ENCODE results near the gene WDR62.

Gene WDR62

GRCh38 chr19:36054733-36055686 is at the start of gene WDR62:
Gene WDR62, plus strand, starts transcription at chr19:36054897. Its CDS starts 75 bp downstream, at chr19:36054972.
- TF ChIP-seq GATA3 (IDR thresholded peaks at IDR 0.05; ENCODE audit: low read depth, low read length) (no peak), GATA2 (IDR thresholded peaks at IDR 0.05; ENCODE audit: low read depth, low read length) (no peak)

GRCh38 chr19:36006955-36007354 is 47.7 kb upstream of the WDR62 start:
- no peak for TF ChIP-seq GATA2 (IDR thresholded peaks at IDR 0.05; ENCODE audit: low read depth, low read length)
- TF ChIP-seq GATA3 (IDR thresholded peaks at IDR 0.05; ENCODE audit: low read depth, low read length): no peak

GRCh38 chr19:36008336-36008978 is 46.2 kb upstream of the WDR62 start, which contains the start of gene SYNE4:
Gene SYNE4, minus strand, starts transcription at chr19:36008813. Its CDS starts 132 bp downstream, at chr19:36008681.
- no peak for TF ChIP-seq GATA3 (IDR thresholded peaks at IDR 0.05; ENCODE audit: low read depth, low read length)
- TF ChIP-seq GATA2 (IDR thresholded peaks at IDR 0.05; ENCODE audit: low read depth, low read length): no peak

GRCh38 chr19:36009220-36009619 is 45.5 kb upstream of the WDR62 start:
- no peak for TF ChIP-seq GATA2 (IDR thresholded peaks at IDR 0.05; ENCODE audit: low read depth, low read length)
- no peak for TF ChIP-seq GATA3 (IDR thresholded peaks at IDR 0.05; ENCODE audit: low read depth, low read length)

DNA sequence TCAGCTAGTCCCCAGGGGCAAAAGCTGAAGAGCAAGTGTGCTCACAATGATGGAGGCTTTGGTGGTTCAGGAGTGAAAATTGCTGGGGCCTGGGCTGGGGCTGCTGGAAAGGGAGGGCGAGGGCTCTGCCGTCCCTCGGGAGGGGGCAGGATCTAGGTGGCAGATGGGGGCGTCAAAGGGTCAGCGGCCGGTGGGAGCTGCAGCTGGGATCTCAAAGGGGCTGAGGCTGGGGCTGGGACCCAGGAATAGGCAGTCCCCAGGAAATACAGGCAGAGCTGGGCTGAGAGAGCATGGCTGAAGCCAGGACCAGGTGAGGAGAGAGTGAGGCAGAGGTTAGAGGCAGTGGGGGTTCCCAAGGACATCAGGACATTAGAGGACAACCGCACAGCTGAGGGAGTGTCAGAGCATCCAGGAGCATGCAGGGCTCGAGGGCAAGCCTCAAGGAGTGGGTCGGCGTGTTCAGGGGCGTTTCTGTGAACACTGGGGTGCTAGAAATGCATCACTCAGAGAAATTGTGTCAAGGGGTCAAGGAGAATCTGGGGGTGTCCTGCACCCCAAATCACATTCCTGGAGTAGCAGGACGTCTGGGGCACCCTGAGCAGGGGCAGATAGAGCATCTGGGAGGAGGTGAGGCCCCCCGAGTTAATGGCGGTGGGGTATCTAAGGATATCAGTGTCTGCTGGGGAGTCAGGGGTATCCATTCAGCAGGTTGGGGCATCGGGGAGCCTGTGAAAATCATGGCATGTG is 44.9 kb upstream of the WDR62 start:
- TF ChIP-seq GATA2 (IDR thresholded peaks at IDR 0.05; ENCODE audit: low read depth, low read length) (no peak), GATA3 (IDR thresholded peaks at IDR 0.05; ENCODE audit: low read depth, low read length) (no peak)

DNA sequence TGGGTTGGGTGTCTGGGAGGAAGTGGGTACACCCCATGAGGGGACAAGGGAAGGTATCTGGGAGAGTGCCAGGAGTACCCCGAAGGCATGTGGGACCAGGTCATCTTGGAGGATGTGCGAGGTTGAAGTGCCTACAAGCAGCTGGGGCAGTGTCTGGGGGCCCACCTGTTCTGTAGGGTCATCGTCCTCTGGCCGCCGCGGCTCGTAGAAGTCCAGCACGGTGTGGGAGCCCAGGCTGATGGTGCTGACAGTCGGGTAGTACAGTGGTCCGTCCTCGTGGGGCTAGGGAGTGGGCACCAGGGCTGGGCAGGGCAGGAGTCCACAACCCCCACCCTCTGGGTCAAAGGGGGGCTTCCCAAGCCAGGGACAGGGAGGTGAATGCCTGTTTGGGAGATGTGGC is 44.3 kb upstream of the WDR62 start:
- TF ChIP-seq GATA2 (IDR thresholded peaks at IDR 0.05; ENCODE audit: low read depth, low read length): no peak
- TF ChIP-seq GATA3 (IDR thresholded peaks at IDR 0.05; ENCODE audit: low read depth, low read length): no peak

DNA sequence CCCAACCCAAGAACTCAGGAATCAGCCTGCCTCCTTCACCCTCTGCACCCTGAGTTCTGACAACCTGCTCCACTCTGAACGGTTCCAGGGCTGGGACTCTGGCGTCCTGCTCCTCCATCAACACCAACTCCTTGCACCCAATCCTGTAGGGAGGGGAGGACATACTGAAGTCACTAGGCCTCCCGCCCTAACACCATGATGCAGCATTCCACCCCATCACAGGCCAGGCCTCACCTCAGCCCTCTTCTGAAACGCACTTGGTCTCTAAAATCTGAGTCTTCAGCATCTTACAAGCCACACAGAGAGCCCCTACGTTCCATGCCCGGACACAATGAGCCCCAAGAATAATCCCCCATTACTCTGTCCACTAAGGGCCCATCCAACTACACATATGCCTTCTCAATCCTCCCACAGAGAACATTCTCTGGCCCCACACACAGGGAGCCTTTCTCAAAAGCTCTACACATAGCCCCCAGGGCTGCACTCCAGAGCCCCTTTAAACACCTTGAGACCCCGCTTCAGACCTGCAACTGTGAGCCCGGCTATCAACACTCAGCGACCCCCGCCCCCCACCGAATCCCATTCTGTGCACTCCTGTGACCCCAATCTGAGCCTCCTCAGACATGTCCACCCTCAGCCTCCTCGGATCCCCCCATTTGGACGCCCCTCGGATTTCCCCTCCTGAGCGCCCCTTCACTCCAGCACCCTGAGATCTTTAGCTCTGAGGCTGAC is 41.3 kb upstream of the WDR62 start:
- TF ChIP-seq GATA2 (IDR thresholded peaks at IDR 0.05; ENCODE audit: low read depth, low read length) (no peak), GATA3 (IDR thresholded peaks at IDR 0.05; ENCODE audit: low read depth, low read length) (no peak)

DNA sequence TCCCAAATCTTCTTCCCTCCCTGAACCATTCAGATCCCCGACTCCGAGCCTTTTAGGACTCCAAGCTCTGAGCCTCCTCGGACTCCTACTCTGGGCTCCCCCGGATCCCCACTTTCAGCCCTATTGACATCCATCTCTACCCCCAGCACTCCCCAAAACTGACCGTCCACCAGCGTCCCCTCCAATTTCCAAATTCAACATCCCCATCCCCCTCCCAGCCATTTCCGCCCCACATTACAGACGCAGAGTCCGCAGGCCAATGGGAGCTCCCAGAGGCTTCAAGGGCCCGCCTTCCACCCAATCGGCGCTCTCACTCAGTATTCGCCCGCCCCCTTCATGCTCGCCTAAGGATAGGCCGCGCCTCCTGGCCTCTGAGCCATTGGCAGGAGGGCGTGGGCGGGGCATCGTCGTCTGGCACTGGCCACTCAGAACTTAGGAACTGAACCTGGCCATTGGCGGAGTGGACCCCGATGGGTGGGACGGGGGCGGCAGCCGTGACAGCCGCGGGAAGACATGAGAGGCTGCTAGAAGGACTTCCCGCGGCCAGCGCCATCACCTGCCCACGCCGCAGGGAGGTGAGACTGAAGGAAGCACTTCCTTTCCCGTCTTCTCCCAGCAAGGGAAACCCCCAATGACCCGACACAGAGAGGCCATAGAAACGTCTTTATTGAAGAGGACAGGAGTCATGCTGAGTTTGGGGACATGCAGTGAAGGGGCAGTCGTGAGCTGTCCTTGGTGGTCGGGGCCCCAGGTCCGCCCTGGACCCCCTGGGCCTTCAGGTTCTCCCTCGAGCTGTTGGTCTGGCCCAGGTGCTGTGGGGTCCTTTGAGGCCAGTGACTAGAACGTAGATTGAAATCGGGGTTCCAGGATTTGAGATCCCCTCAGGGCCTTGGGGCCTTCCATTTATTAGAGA is 40.4 kb upstream of the WDR62 start, which contains the start of gene ALKBH6:
TSS of gene ALKBH6 (minus strand) at position 202 of the 913 bp plus-strand sequence. CDS start 816 bp downstream, outside the sequence.
- TF ChIP-seq GATA2 (IDR thresholded peaks at IDR 0.05; ENCODE audit: low read depth, low read length) (no peak), GATA3 (IDR thresholded peaks at IDR 0.05; ENCODE audit: low read depth, low read length) (no peak)

DNA sequence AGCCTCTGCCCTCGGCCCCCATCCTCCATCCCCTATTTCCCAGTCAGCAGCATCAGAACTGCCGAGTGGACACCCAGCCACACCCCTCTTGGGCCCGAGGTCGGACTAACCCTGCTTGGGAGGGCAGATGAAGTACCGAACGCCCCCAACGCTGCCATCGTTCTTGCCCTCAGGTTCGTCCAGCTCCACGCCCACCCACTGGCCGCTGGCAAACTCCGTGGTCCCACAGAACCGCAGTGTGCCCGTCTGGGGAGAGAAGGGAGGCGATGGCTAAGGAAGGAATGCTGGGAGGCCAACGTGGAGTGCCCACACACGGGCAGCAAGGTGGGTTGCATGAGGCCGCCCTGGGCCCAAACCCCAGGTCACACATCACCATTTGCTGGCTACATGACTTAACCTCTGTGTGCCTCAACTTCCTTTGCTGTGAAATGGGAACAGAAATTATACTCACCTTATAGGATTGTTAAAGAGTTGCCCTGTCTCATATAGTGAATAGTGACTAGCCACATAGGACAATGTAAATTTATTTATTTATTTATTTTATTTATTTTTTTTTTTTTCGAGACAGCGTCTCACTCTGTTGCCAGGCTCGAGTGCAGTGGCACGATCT is 35.5 kb upstream of the WDR62 start:
- TF ChIP-seq GATA2 (IDR thresholded peaks at IDR 0.05; ENCODE audit: low read depth, low read length): no peak
- no peak for TF ChIP-seq GATA3 (IDR thresholded peaks at IDR 0.05; ENCODE audit: low read depth, low read length)

DNA sequence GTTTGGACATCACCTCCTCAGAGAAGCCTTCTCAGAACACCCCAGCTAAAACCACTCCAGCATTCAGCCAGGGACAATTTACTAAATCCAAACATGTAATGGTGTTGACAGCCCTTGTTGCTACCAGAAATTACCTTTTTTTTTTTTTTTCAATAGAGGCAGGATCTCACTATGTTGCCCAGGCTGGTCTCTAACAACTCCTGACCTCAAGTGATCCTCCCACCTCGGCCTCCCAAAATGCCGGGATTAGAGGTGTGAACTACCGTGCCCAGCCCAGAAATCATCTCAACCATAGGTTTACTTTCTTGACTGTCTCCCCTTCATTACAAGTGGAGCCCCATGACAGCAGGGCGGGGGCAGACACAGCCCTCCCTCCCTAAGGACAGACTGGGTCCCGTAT is 31.3 kb upstream of the WDR62 start:
- TF ChIP-seq GATA3 (IDR thresholded peaks at IDR 0.05; ENCODE audit: low read depth, low read length): no peak
- TF ChIP-seq GATA2 (IDR thresholded peaks at IDR 0.05; ENCODE audit: low read depth, low read length): no peak

- no peak for TF ChIP-seq GATA2 (IDR thresholded peaks at IDR 0.05; ENCODE audit: low read depth, low read length)
- no peak for TF ChIP-seq GATA3 (IDR thresholded peaks at IDR 0.05; ENCODE audit: low read depth, low read length)
Observed at GRCh38 chr19:36025541-36025940, 29.2 kb upstream of the WDR62 start.
